Measurements from ENCODE around the gene PDCD1LG2.
"Not testable (repeated sequence)": the region's sequence is repeated elsewhere in the genome, so short reads cannot be mapped to it uniquely, and the experiment has no call there.

Gene PDCD1LG2

GRCh38 chr9:5571629-5572232 is 61.4 kb downstream of the PDCD1LG2 start:
- no peak for DNase-seq

GRCh38 chr9:5574097-5574496 is 63.8 kb downstream of the PDCD1LG2 start:
- no peak for DNase-seq

GRCh38 chr9:5575000-5575399 is 64.7 kb downstream of the PDCD1LG2 start:
- no peak for DNase-seq

- no peak for DNase-seq
Observed at GRCh38 chr9:5577225-5577624, 66.9 kb downstream of the PDCD1LG2 start.

GRCh38 chr9:5578018-5578697 is 67.8 kb downstream of the PDCD1LG2 start:
- no peak for DNase-seq

- DNase-seq: no peak
Observed at GRCh38 chr9:5578698-5579085, 68.4 kb downstream of the PDCD1LG2 start.

- DNase-seq: no peak
Observed at GRCh38 chr9:5579881-5580280, 69.5 kb downstream of the PDCD1LG2 start.

- no peak for DNase-seq
Observed at GRCh38 chr9:5580650-5581049, 70.3 kb downstream of the PDCD1LG2 start.

GRCh38 chr9:5581706-5582105 is 71.4 kb downstream of the PDCD1LG2 start:
- DNase-seq: not testable (repeated sequence)

GRCh38 chr9:5582835-5583195 is 72.5 kb downstream of the PDCD1LG2 start:
- no peak for DNase-seq

- no peak for DNase-seq
Observed at GRCh38 chr9:5586391-5586802, 76.1 kb downstream of the PDCD1LG2 start.

GRCh38 chr9:5587024-5587423 is 76.7 kb downstream of the PDCD1LG2 start:
- DNase-seq: peak; percentile 65

- no peak for DNase-seq
Observed at GRCh38 chr9:5592231-5592630, 81.9 kb downstream of the PDCD1LG2 start.

GRCh38 chr9:5592904-5593303 is 82.6 kb downstream of the PDCD1LG2 start:
- no peak for DNase-seq

GRCh38 chr9:5593904-5594303 is 83.6 kb downstream of the PDCD1LG2 start:
- no peak for DNase-seq

- no peak for DNase-seq
Observed at GRCh38 chr9:5596173-5596572, 85.8 kb downstream of the PDCD1LG2 start.

GRCh38 chr9:5608298-5609225 is 98.2 kb downstream of the PDCD1LG2 start:
- DNase-seq: no peak

- no peak for DNase-seq
Observed at GRCh38 chr9:5609226-5609596, 98.9 kb downstream of the PDCD1LG2 start.

GRCh38 chr9:5610491-5610890 is 100.2 kb downstream of the PDCD1LG2 start:
- DNase-seq: no peak

GRCh38 chr9:5611321-5612184 is 101.2 kb downstream of the PDCD1LG2 start:
- no peak for DNase-seq

- DNase-seq: no peak
Observed at GRCh38 chr9:5612185-5612530, 101.8 kb downstream of the PDCD1LG2 start.

GRCh38 chr9:5614192-5614591 is 103.9 kb downstream of the PDCD1LG2 start:
- no peak for DNase-seq

- no peak for DNase-seq
Observed at GRCh38 chr9:5614985-5615384, 104.7 kb downstream of the PDCD1LG2 start.
